HL-60 (cell line): ENCODE results near the gene TP53I11.
A peak's percentile ranks its signal among the peaks of the same experiment; 100 is the strongest.

Experiments used
- GABPA ChIP-seq: IDR thresholded peaks from 2 replicates; pipeline ENCODE4 v1.6.1; 2012; ENCODE audit warnings: low read depth
- POLR2AphosphoS5 ChIP-seq: IDR thresholded peaks from 2 replicates; pipeline ENCODE4 v1.6.1; 2012; ENCODE audit warnings: low read depth
- SPI1 ChIP-seq: IDR thresholded peaks from 2 replicates; pipeline ENCODE4 v1.6.1; 2012; ENCODE audit warnings: low read depth, mild to moderate bottlenecking, borderline replicate concordance
- TF ChIP-seq, protein P1 (sequence below): IDR thresholded peaks from one replicate; pipeline ENCODE4 v1.5.1; 2011; ENCODE audit warnings: low read length, control low read depth, inconsistent platforms; ENCODE audit not compliant: insufficient read depth
- TF ChIP-seq, protein P2 (sequence below): IDR thresholded peaks from 2 replicates; pipeline ENCODE4 v1.6.1; 2012; ENCODE audit warnings: low read depth; ENCODE audit not compliant: insufficient replicate concordance

DNA sequence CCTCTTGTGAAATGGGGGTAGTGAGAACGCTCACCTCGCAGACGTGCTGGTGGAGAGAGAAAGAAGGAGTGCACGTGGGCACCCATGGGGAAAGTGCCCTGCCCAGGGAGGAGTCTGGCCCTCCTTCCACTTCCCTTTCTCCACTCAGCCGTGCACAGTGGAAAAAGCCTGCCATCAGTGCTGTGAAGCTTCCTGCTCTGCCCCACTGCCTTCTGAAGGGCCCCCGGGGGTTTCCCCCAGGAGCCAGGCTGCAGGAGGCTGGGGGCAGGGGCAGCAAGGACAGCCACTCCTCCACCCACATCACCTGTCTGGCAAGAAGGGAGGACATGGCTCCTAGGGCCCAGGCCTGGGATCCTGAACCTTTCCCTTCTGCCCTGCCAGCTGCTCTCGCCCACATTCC, 7.6 kb downstream of the TP53I11 start:
- TF ChIP-seq, protein P1, sequence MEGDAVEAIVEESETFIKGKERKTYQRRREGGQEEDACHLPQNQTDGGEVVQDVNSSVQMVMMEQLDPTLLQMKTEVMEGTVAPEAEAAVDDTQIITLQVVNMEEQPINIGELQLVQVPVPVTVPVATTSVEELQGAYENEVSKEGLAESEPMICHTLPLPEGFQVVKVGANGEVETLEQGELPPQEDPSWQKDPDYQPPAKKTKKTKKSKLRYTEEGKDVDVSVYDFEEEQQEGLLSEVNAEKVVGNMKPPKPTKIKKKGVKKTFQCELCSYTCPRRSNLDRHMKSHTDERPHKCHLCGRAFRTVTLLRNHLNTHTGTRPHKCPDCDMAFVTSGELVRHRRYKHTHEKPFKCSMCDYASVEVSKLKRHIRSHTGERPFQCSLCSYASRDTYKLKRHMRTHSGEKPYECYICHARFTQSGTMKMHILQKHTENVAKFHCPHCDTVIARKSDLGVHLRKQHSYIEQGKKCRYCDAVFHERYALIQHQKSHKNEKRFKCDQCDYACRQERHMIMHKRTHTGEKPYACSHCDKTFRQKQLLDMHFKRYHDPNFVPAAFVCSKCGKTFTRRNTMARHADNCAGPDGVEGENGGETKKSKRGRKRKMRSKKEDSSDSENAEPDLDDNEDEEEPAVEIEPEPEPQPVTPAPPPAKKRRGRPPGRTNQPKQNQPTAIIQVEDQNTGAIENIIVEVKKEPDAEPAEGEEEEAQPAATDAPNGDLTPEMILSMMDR = no peak
- peak; percentile 36; the same call in 1 of the 2 replicates for TF ChIP-seq POLR2AphosphoS5
- TF ChIP-seq SPI1 = peak; percentile 91
- TF ChIP-seq, protein P2, sequence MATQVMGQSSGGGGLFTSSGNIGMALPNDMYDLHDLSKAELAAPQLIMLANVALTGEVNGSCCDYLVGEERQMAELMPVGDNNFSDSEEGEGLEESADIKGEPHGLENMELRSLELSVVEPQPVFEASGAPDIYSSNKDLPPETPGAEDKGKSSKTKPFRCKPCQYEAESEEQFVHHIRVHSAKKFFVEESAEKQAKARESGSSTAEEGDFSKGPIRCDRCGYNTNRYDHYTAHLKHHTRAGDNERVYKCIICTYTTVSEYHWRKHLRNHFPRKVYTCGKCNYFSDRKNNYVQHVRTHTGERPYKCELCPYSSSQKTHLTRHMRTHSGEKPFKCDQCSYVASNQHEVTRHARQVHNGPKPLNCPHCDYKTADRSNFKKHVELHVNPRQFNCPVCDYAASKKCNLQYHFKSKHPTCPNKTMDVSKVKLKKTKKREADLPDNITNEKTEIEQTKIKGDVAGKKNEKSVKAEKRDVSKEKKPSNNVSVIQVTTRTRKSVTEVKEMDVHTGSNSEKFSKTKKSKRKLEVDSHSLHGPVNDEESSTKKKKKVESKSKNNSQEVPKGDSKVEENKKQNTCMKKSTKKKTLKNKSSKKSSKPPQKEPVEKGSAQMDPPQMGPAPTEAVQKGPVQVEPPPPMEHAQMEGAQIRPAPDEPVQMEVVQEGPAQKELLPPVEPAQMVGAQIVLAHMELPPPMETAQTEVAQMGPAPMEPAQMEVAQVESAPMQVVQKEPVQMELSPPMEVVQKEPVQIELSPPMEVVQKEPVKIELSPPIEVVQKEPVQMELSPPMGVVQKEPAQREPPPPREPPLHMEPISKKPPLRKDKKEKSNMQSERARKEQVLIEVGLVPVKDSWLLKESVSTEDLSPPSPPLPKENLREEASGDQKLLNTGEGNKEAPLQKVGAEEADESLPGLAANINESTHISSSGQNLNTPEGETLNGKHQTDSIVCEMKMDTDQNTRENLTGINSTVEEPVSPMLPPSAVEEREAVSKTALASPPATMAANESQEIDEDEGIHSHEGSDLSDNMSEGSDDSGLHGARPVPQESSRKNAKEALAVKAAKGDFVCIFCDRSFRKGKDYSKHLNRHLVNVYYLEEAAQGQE = no peak
- TF ChIP-seq GABPA = no peak
